K562 (cell line): ENCODE results near the gene HMX3. TPM values are rescaled to one million over a fixed set of nuclear protein-coding genes. Genes with fewer than 3 reads are reported as not detected.
A peak's percentile ranks its signal among the peaks of the same experiment; 100 is the strongest.

Source experiments
- ATAC-seq: fragments of 200-7000 bp; cut with Tn5 transposase; 3 replicates; pipeline ENCODE4 v1.9.1; 2020; ENCODE audit warnings: moderate library complexity
- BruUV-seq: library from RNA; stranded (reverse); fragments of 400-500 nt; replicated peaks from 2 replicates; lab custom pipeline; 2021; lab: Mats Ljungman, UMichigan
- CTCF ChIA-PET: fragments of 300-600 bp; formaldehyde crosslinking; extraction: SDS; loops from one replicate; lab custom pipeline; 2021; ENCODE audit warnings: low intra/inter-chr PET ratio; lab: Yijun Ruan, JAX
- POLR2A ChIA-PET: fragments of 300-600, 350-650 bp; sonication (Branson Sonifier 250); formaldehyde crosslinking; extraction: SDS; loops from one replicate; lab custom pipeline; 2021; ENCODE audit warnings: antibody characterized with exemption, inconsistent platforms; lab: Yijun Ruan, JAX
- DNase-seq, 4 experiments: peaks; one replicate each; pipeline versions ENCODE4 v3.0.0 to v3.0.0-alpha.2; 2011 to 2018; ENCODE audit warnings: low spot score in 3 of 4, mixed read lengths in 3 of 4; ENCODE audit errors: extremely low read depth in 1 of 4
- FAIRE-seq: peaks from 2 replicates; lab custom pipeline; 2011; peaks lifted over from hg19 to GRCh38; lab: Jason Lieb, UNC
- H2AFZ ChIP-seq: 2 replicates; pipeline ENCODE4 v1.6.0; 2011; ENCODE audit warnings: low read depth, low read length, control low read depth, inconsistent platforms
- H3K27ac ChIP-seq: fragments of 200-600 bp; 3 replicates; pipeline ENCODE4 v1.8.0; 2011; ENCODE audit warnings: low read depth, mild to moderate bottlenecking, control low read depth, inconsistent platforms, low read length, moderate library complexity, mixed read lengths; ENCODE audit errors: extremely low read depth
- H3K27me3 ChIP-seq, 2 experiments: fragments of 300-600 bp in 1 of 2; 2 replicates in 1 of 2; 3 replicates in 1 of 2; pipeline versions ENCODE4 v1.6.0 to v1.8.0; 2011; ENCODE audit warnings: inconsistent platforms in 2 of 2, low read length in 2 of 2, mild to moderate bottlenecking in 1 of 2, mixed read lengths in 1 of 2, moderate library complexity in 1 of 2; ENCODE audit not compliant: control insufficient read depth in 2 of 2, insufficient read depth in 2 of 2
- H3K36me3 ChIP-seq: fragments of 300-600 bp; 3 replicates; pipeline ENCODE4 v1.8.0; 2011; ENCODE audit warnings: mild to moderate bottlenecking, low read length, inconsistent platforms; ENCODE audit not compliant: control insufficient read depth, insufficient read depth
- H3K4me1 ChIP-seq, 2 experiments: fragments of 200-600 bp in 1 of 2; replicated peaks in 1 of 2; 2 replicates in 1 of 2; 3 replicates in 1 of 2; pipeline versions ENCODE4 v1.5.1 to v1.8.0; 2011; ENCODE audit warnings: inconsistent platforms in 2 of 2, low read length in 2 of 2, mild to moderate bottlenecking in 1 of 2, mixed read lengths in 1 of 2, moderate library complexity in 1 of 2; ENCODE audit not compliant: control insufficient read depth in 2 of 2, insufficient read depth in 2 of 2
- H3K4me2 ChIP-seq: 2 replicates; pipeline ENCODE4 v1.6.1; 2011; ENCODE audit warnings: low read length, control low read depth, inconsistent platforms, mixed read lengths; ENCODE audit not compliant: insufficient read depth
- H3K4me3 ChIP-seq: fragments of 200-600 bp; sonication (generic), shearing (Covaris generic); 2 replicates; pipeline ENCODE4 v1.5.1; 2016; ENCODE audit warnings: control low read depth, inconsistent platforms
- H3K79me2 ChIP-seq: fragments of 200-600 bp; 3 replicates; pipeline ENCODE4 v1.8.0; 2011; ENCODE audit warnings: low read length, inconsistent platforms; ENCODE audit not compliant: control insufficient read depth, insufficient read depth
- H3K9ac ChIP-seq, 2 experiments: 2 replicates each; pipeline versions ENCODE4 v1.6.0 to v1.6.1; 2011; ENCODE audit warnings: low read depth in 2 of 2, low read length in 2 of 2, control low read depth in 1 of 2, inconsistent platforms in 1 of 2, mild to moderate bottlenecking in 1 of 2, mixed read lengths in 1 of 2; ENCODE audit not compliant: insufficient read depth in 1 of 2
- H3K9me1 ChIP-seq: one replicate; pipeline ENCODE4 v1.6.0; 2011; ENCODE audit warnings: inconsistent platforms, mild to moderate bottlenecking, low read length, moderate library complexity; ENCODE audit not compliant: control insufficient read depth, insufficient read depth
- H3K9me3 ChIP-seq: replicated peaks from 2 replicates; pipeline ENCODE4 v1.5.1; 2011; ENCODE audit warnings: low read depth, low read length, inconsistent platforms; ENCODE audit not compliant: control insufficient read depth, insufficient read depth
- H4K20me1 ChIP-seq: replicated peaks from 2 replicates; pipeline ENCODE4 v1.6.1; 2011; ENCODE audit warnings: low read length, inconsistent platforms, mixed read lengths; ENCODE audit not compliant: control insufficient read depth, insufficient read depth
- BHLHE40 ChIP-seq: IDR thresholded peaks from 2 replicates; pipeline ENCODE4 v1.6.1; 2011; ENCODE audit warnings: low read length, improper control_type of control experiment
- CEBPG ChIP-seq, 3 experiments: fragments of 200-800 bp in 1 of 3; sonication (Bioruptor generic) in 1 of 3; sonication (generic) in 1 of 3; formaldehyde crosslinking in 1 of 3; IDR thresholded peaks in 2 of 3; conservative IDR thresholded peaks in 1 of 3; 2 replicates each; pipeline versions ENCODE4 v1.6.1 to v1.8.0; 2016 to 2022; ENCODE audit warnings: missing compliant biosample characterization in 2 of 3, missing genetic modification characterization in 2 of 3, mild to moderate bottlenecking in 1 of 3, missing genetic modification reagents in 1 of 3
- CTBP1 ChIP-seq: fragments of 450-650 bp; IDR thresholded peaks from 2 replicates; pipeline ENCODE4 v1.6.1; 2016; ENCODE audit warnings: borderline replicate concordance
- ILF3 ChIP-seq: fragments of 450-650 bp; IDR thresholded peaks from 2 replicates; pipeline ENCODE4 v1.6.1; 2018; ENCODE audit warnings: antibody characterized with exemption, mild to moderate bottlenecking, moderate library complexity, borderline replicate concordance
- NBN ChIP-seq: fragments of 450-650 bp; IDR thresholded peaks from 2 replicates; pipeline ENCODE4 v1.6.1; 2016; ENCODE audit warnings: low read depth, mild to moderate bottlenecking
- POLR2H ChIP-seq: IDR thresholded peaks from 2 replicates; pipeline ENCODE4 v1.6.1; 2016; ENCODE audit warnings: missing genetic modification characterization, low read depth, mild to moderate bottlenecking, control low read depth, missing compliant biosample characterization, moderate library complexity
- RBFOX2 ChIP-seq: fragments of 200-400 bp; formaldehyde crosslinking; IDR thresholded peaks from 2 replicates; pipeline ENCODE4 v1.6.1; 2017; ENCODE audit warnings: low read depth, mild to moderate bottlenecking, low read length, moderate library complexity
- SMARCE1 ChIP-seq: fragments of 450-650 bp; IDR thresholded peaks from 2 replicates; pipeline ENCODE4 v1.7.1; 2016; ENCODE audit warnings: mild to moderate bottlenecking
- TRIM24 ChIP-seq, 2 experiments: fragments of 450-650 bp; IDR thresholded peaks; 2 replicates each; pipeline ENCODE4 v1.6.1; 2016
- ZNF324 ChIP-seq: fragments of 250-450 bp; sonication (Bioruptor Pico); IDR thresholded peaks from 2 replicates; pipeline ENCODE4 v1.4.0; 2020; ENCODE audit warnings: mild to moderate bottlenecking
- ZNF507 ChIP-seq: conservative IDR thresholded peaks from 2 replicates; pipeline ENCODE4 v1.6.1; 2017; ENCODE audit warnings: missing genetic modification characterization, missing compliant biosample characterization
- WGBS: fragments of 100-300 bp; shearing (Covaris generic); methylation state at CpG from one replicate; pipeline ENCODE4 v1.1.6; 2016; ENCODE audit warnings: low coverage, mixed read lengths; ENCODE audit not compliant: insufficient coverage; ENCODE audit errors: missing lambda C conversion rate; 5-methylcytosine and 5-hydroxymethylcytosine counted together
- in situ Hi-C: fragments of 300-500 bp; cut with MboI; formaldehyde crosslinking; loops from 4 replicates; pipeline ENCODE4 v1.15.0; 2018; ENCODE audit warnings: inconsistent platforms, mixed read lengths
- intact Hi-C: fragments of 100-400 bp; cut with micrococcal nuclease; formaldehyde crosslinking; loops from 2 replicates; pipeline ENCODE4 v1.14.2; 2022
- polyA plus RNA-seq, 8 experiments: library from polyadenylated mRNA; depleted of rRNA in 4 of 8; stranded (reverse) in 5 of 8; unstranded in 3 of 8; fragments of >200 nt; fragmentation: Nextera tagmentation in 2 of 8; fragmentation: Illumina TruSeq in 1 of 8; extraction: Ambion mirVana in 2 of 8; extraction: Trizol in 1 of 8; gene quantifications; 2 replicates each; pipeline versions ENCODE4 v1.2.1 to v1.2.3, GENCODE V29; 2011 to 2014; ENCODE audit warnings: inconsistent platforms in 1 of 8, missing spikeins in 1 of 8
- total RNA-seq, 7 experiments: library from RNA; depleted of rRNA in 6 of 7; stranded (reverse); fragments of >200 nt in 6 of 7; fragmentation: Illumina TruSeq in 2 of 7; extraction: Trizol in 2 of 7; gene quantifications; 2 replicates each; pipeline versions ENCODE4 v1.2.1 to v1.2.3, GENCODE V29; 2011 to 2021; ENCODE audit warnings: low replicate concordance in 1 of 7
- TF ChIP-seq, protein P1 (sequence below): sonication (generic); formaldehyde crosslinking; IDR thresholded peaks from 2 replicates; pipeline ENCODE4 v1.8.1; 2023; ENCODE audit warnings: mild to moderate bottlenecking, missing genetic modification reagents
- TF ChIP-seq, protein P2 (sequence below), 2 experiments: fragments of 450-650 bp; IDR thresholded peaks; 2 replicates each; pipeline ENCODE4 v1.6.1; 2018; ENCODE audit warnings: mild to moderate bottlenecking in 2 of 2, low read depth in 1 of 2; ENCODE audit not compliant: partially characterized antibody in 2 of 2

The HMX3 gene
- total and polyA plus RNA-seq, 9 of the 15 experiments (the other 6 are each of a cell fraction or from before 2014, with no cell fraction given): 0.55 to 43.5 (median 7.4) TPM; not detected in 2

DNA sequence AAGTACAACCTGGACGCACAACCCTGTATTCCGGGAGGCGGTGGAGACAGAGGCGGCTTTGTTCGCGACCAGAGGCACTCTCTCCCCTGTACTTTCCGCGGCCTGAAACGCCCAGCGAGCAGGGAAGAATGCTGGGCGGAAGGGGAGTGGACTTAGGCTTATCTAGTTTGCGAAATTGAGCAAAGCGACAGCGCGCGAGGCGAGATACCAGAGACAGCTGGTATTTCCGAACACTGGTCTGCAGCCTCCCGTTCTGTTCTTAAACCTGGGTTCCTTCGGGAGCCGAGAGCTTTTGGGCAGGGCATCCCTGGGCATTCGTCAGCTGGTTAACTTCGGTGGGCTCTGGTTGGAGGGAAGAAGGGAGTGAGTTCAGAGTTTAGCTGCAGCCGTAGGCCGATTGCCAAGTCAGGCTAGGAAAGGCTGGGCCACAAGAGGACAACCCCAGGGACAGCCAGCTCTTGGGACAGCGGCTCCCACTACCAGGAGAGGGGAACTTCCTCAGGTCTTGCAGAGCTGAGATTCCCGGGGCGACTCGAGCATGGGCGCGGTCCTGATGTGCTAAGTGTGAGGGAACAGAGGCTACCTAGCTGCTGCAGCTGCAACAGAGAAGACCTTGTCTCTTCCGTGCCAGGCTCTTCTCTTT lies 3.9 kb downstream of the HMX3 start:
- Histone ChIP-seq H3K4me2 (peak overlapping the region; percentile 74), H3K27me3 (no peaks in the 10 kb centered on the region), H3K27ac (peak overlapping the region; percentile 99), H3K4me3 (peak overlapping the region; percentile 73), H2AFZ (no peak overlapping the region), H3K36me3 (peaks cover 46% of the 10 kb centered on the region), H3K79me2 (peaks cover 56% of the 10 kb centered on the region), H3K9me1 (no peaks in the 10 kb centered on the region), H3K9ac (peak overlapping the region; percentile 82 to 90), H4K20me1 (peaks cover 7% of the 10 kb centered on the region; the same call in 1 of the 2 replicates), H3K9me3 (no peaks in the 10 kb centered on the region; the same call in 1 of the 2 replicates), H3K4me1 (peaks cover 11 to 34% of the 10 kb centered on the region in 2 experiments)
- BruUV-seq: no TSS peak
- intact Hi-C loops (loop anchor here (1.0 kb wide), 1 partner anchor 15 kb away; the partner anchor contains the start of gene BUB3), in situ Hi-C loops (no loop called here)
- CTCF ChIA-PET: no interaction called here
- ATAC-seq: peak; percentile 70
- FAIRE-seq: peak; percentile 85
- DNase-seq: peak; percentile 16 to 89 (median 45)
- POLR2A ChIA-PET: interaction anchor here (0.7 to 4.9 kb wide), 4 partner anchors 9 to 404 kb away, joined by 3 to 34 read pairs (median 4); partner anchors contain the start of genes BUB3 and HMX2
- under 1% methylated on average over 18 of the region's 32 CpGs for WGBS
- peak; percentile 76 for TF ChIP-seq POLR2H (tag)
- TF ChIP-seq CEBPG (CRISPR knock-in tag; IDR thresholded peaks at IDR 0.05): no peak
- TF ChIP-seq CEBPG (tag; conservative IDR thresholded peaks at IDR 0.05 in 1 of 2, IDR thresholded peaks at IDR 0.05 in 1 of 2): peak in 1 of 2 experiments; percentile 58; a peak in 2 of 4 replicates
- TF ChIP-seq, protein P1, sequence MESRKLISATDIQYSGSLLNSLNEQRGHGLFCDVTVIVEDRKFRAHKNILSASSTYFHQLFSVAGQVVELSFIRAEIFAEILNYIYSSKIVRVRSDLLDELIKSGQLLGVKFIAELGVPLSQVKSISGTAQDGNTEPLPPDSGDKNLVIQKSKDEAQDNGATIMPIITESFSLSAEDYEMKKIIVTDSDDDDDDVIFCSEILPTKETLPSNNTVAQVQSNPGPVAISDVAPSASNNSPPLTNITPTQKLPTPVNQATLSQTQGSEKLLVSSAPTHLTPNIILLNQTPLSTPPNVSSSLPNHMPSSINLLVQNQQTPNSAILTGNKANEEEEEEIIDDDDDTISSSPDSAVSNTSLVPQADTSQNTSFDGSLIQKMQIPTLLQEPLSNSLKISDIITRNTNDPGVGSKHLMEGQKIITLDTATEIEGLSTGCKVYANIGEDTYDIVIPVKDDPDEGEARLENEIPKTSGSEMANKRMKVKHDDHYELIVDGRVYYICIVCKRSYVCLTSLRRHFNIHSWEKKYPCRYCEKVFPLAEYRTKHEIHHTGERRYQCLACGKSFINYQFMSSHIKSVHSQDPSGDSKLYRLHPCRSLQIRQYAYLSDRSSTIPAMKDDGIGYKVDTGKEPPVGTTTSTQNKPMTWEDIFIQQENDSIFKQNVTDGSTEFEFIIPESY: peak; percentile 90
- no peak for TF ChIP-seq ZNF507 (tag)
- TF ChIP-seq ZNF324: no peak
- peak; percentile 45; the same call in 1 of the 2 replicates for TF ChIP-seq NBN
- TF ChIP-seq ILF3: no peak
- no peak for TF ChIP-seq BHLHE40
- TF ChIP-seq CTBP1: peak; percentile 41; the same call in 1 of the 2 replicates
- peak; percentile 49; the same call in 1 of the 2 replicates for TF ChIP-seq SMARCE1
- TF ChIP-seq TRIM24 (IDR thresholded peaks at IDR 0.05): peak; percentile 53 to 69; a peak in 3 of 4 replicates
- TF ChIP-seq, protein P2, sequence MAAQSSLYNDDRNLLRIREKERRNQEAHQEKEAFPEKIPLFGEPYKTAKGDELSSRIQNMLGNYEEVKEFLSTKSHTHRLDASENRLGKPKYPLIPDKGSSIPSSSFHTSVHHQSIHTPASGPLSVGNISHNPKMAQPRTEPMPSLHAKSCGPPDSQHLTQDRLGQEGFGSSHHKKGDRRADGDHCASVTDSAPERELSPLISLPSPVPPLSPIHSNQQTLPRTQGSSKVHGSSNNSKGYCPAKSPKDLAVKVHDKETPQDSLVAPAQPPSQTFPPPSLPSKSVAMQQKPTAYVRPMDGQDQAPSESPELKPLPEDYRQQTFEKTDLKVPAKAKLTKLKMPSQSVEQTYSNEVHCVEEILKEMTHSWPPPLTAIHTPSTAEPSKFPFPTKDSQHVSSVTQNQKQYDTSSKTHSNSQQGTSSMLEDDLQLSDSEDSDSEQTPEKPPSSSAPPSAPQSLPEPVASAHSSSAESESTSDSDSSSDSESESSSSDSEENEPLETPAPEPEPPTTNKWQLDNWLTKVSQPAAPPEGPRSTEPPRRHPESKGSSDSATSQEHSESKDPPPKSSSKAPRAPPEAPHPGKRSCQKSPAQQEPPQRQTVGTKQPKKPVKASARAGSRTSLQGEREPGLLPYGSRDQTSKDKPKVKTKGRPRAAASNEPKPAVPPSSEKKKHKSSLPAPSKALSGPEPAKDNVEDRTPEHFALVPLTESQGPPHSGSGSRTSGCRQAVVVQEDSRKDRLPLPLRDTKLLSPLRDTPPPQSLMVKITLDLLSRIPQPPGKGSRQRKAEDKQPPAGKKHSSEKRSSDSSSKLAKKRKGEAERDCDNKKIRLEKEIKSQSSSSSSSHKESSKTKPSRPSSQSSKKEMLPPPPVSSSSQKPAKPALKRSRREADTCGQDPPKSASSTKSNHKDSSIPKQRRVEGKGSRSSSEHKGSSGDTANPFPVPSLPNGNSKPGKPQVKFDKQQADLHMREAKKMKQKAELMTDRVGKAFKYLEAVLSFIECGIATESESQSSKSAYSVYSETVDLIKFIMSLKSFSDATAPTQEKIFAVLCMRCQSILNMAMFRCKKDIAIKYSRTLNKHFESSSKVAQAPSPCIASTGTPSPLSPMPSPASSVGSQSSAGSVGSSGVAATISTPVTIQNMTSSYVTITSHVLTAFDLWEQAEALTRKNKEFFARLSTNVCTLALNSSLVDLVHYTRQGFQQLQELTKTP (IDR thresholded peaks at IDR 0.05; ENCODE audit: low read depth in 1 of 2, partially characterized antibody in 2 of 2): peak in 1 of 2 experiments; percentile 66
- peak; percentile 78 for TF ChIP-seq RBFOX2
